ENCODE data around the gene IFNGR1.

GRCh38 chr6:137206577-137206976, 12.6 kb downstream of the IFNGR1 start:
- TF ChIP-seq, protein P1, sequence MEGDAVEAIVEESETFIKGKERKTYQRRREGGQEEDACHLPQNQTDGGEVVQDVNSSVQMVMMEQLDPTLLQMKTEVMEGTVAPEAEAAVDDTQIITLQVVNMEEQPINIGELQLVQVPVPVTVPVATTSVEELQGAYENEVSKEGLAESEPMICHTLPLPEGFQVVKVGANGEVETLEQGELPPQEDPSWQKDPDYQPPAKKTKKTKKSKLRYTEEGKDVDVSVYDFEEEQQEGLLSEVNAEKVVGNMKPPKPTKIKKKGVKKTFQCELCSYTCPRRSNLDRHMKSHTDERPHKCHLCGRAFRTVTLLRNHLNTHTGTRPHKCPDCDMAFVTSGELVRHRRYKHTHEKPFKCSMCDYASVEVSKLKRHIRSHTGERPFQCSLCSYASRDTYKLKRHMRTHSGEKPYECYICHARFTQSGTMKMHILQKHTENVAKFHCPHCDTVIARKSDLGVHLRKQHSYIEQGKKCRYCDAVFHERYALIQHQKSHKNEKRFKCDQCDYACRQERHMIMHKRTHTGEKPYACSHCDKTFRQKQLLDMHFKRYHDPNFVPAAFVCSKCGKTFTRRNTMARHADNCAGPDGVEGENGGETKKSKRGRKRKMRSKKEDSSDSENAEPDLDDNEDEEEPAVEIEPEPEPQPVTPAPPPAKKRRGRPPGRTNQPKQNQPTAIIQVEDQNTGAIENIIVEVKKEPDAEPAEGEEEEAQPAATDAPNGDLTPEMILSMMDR (IDR thresholded peaks at IDR 0.05; ENCODE audit: poor library complexity) = no peak
- no peak for TF ChIP-seq EZH2 (IDR thresholded peaks at IDR 0.05; ENCODE audit: borderline replicate concordance)
